Uterus (tissue), 4 donors: ENCODE results near the gene CCDC69. TPM values are rescaled to one million over a fixed set of nuclear protein-coding genes. Genes with fewer than 3 reads are reported as not detected.
A peak's percentile ranks its signal among the peaks of the same experiment; 100 is the strongest.

Experiments used
- DNase-seq, 2 donors: peaks; one replicate each; pipeline ENCODE4 v3.0.0-alpha.2; 2019 to 2020
- H3K27ac ChIP-seq, 2 donors: fragments of 200-600 bp; sonication (generic); 1 replicate in 1 of 2; 2 replicates in 1 of 2; pipeline ENCODE4 v1.5.1; 2016 to 2018
- H3K27me3 ChIP-seq, 2 donors: fragments of 200-600 bp; sonication (generic); one replicate each; pipeline ENCODE4 v1.5.1; 2018 to 2019; ENCODE audit warnings: control low read depth in 1 of 2
- H3K36me3 ChIP-seq, 2 donors: fragments of 200-600 bp; sonication (generic); one replicate each; pipeline ENCODE4 v1.5.1; 2019; ENCODE audit warnings: control low read depth in 1 of 2
- H3K4me1 ChIP-seq, 2 donors: fragments of 200-600 bp; sonication (generic); one replicate each; pipeline ENCODE4 v1.5.1; 2018 to 2019; ENCODE audit warnings: control low read depth in 1 of 2
- H3K4me3 ChIP-seq, 2 donors: fragments of 200-600 bp; sonication (generic); 1 replicate in 1 of 2; 2 replicates in 1 of 2; pipeline ENCODE4 v1.5.1; 2018 to 2019; ENCODE audit warnings: mild to moderate bottlenecking in 1 of 2
- H3K9me3 ChIP-seq, 2 donors: fragments of 200-600 bp; sonication (generic); one replicate each; pipeline ENCODE4 v1.5.1; 2019; ENCODE audit warnings: control low read depth in 1 of 2
- CTCF ChIP-seq, 4 experiments: fragments of 200-600 bp in 2 of 4; fragments of 450-650 bp in 2 of 4; sonication (generic) in 2 of 4; IDR thresholded peaks; one replicate each; pipeline ENCODE4 v1.5.1; 2016 to 2019; ENCODE audit warnings: antibody characterized with exemption in 4 of 4, mild to moderate bottlenecking in 2 of 4, moderate library complexity in 1 of 4
- POLR2A ChIP-seq, 2 donors: fragments of 450-650 bp; IDR thresholded peaks; one replicate each; pipeline ENCODE4 v1.6.1; 2016; ENCODE audit warnings: antibody characterized with exemption in 2 of 2, mild to moderate bottlenecking in 1 of 2, moderate library complexity in 1 of 2
- intact Hi-C: fragments of 100-400 bp; cut with DNase I; formaldehyde crosslinking; loops from one replicate; pipeline ENCODE4 v1.15.1; 2023; ENCODE audit warnings: low total_unique reads
- total RNA-seq, 4 donors: library from RNA; depleted of rRNA in 3 of 4; stranded (reverse); fragments of >200 nt in 3 of 4; gene quantifications; one replicate each; pipeline versions ENCODE4 v1.1.0 to v1.2.4, GENCODE V29; 2014 to 2023
- donor health status: DM: yes; HTN: yes; CAD: no.

CCDC69 gene
- total RNA-seq, 4 donors from 2014 or later = 19.5 to 76.2 (median 40.6) TPM

- DNase-seq = no peak
Observed at GRCh38 chr5:151224372-151224771, 480 bp upstream of the CCDC69 start.

GRCh38 chr5:151222790-151223446 is 974 bp downstream of the CCDC69 start:
- TF ChIP-seq CTCF (IDR thresholded peaks at IDR 0.05) (no peak), POLR2A (IDR thresholded peaks at IDR 0.05) (no peak)
- intact Hi-C loops = no loop called here
- Histone ChIP-seq H3K4me3 (peak overlapping the region; percentile 85 to 88), H3K36me3 (no peaks in the 10 kb centered on the region), H3K4me1 (no peaks in the 10 kb centered on the region), H3K9me3 (no peaks in the 10 kb centered on the region), H3K27me3 (no peaks in the 10 kb centered on the region), H3K27ac (peak overlapping the region; percentile 90)
- DNase-seq = peak; percentile 33 to 57

More at GRCh38 chr5:151224372-151224771, 480 bp upstream of the CCDC69 start:
- peak overlapping the region; percentile 90 for H3K27ac ChIP-seq
- H3K27me3 ChIP-seq = no peaks in the 10 kb centered on the region
- peak overlapping the region; percentile 85 to 88 for H3K4me3 ChIP-seq
- H3K9me3 ChIP-seq = no peaks in the 10 kb centered on the region
- H3K36me3 ChIP-seq = no peaks in the 10 kb centered on the region
- intact Hi-C loops = no loop called here
- no peak for TF ChIP-seq POLR2A (IDR thresholded peaks at IDR 0.05)
- no peak for TF ChIP-seq CTCF (IDR thresholded peaks at IDR 0.05)
- H3K4me1 ChIP-seq = no peaks in the 10 kb centered on the region

- intact Hi-C loops = no loop called here
- TF ChIP-seq POLR2A (IDR thresholded peaks at IDR 0.05) = no peak
- no peak for TF ChIP-seq CTCF (IDR thresholded peaks at IDR 0.05)
- no peak for DNase-seq
- Histone ChIP-seq H3K4me3 (peak overlapping the region; percentile 3 to 88), H3K27ac (peak overlapping the region; percentile 90), H3K36me3 (no peaks in the 10 kb centered on the region), H3K9me3 (no peaks in the 10 kb centered on the region), H3K27me3 (no peaks in the 10 kb centered on the region), H3K4me1 (no peaks in the 10 kb centered on the region)
Observed at GRCh38 chr5:151222054-151222789, 1.7 kb downstream of the CCDC69 start.

- H3K9me3 ChIP-seq = no peaks in the 10 kb centered on the region
- no peaks in the 10 kb centered on the region for H3K36me3 ChIP-seq
- peak overlapping the region in 1 of 2 donors; percentile 3 for H3K4me3 ChIP-seq
- no peaks in the 10 kb centered on the region for H3K27me3 ChIP-seq
- TF ChIP-seq POLR2A (IDR thresholded peaks at IDR 0.05) (no peak), CTCF (IDR thresholded peaks at IDR 0.05) (no peak)
- H3K27ac ChIP-seq = peak overlapping the region; percentile 90
- intact Hi-C loops = no loop called here
- H3K4me1 ChIP-seq = no peaks in the 10 kb centered on the region
- DNase-seq = no peak
Observed at GRCh38 chr5:151221574-151221973, 2.3 kb downstream of the CCDC69 start.

- H3K27me3 ChIP-seq = no peaks in the 10 kb centered on the region
- peak overlapping the region; percentile 9 to 90 for H3K27ac ChIP-seq
- no peaks in the 10 kb centered on the region for H3K4me1 ChIP-seq
- no peaks in the 10 kb centered on the region for H3K9me3 ChIP-seq
- DNase-seq = no peak
- intact Hi-C loops = no loop called here
- TF ChIP-seq CTCF (IDR thresholded peaks at IDR 0.05) = peak in 1 of 4 experiments; percentile 17
- TF ChIP-seq POLR2A (IDR thresholded peaks at IDR 0.05) = no peak
- no peak overlapping the region for H3K4me3 ChIP-seq
- no peaks in the 10 kb centered on the region for H3K36me3 ChIP-seq
Observed at GRCh38 chr5:151219789-151220188, 4.1 kb downstream of the CCDC69 start.
